SK-N-SH (cell line): Measurements from ENCODE around the gene KIF1A. TPM values are rescaled to one million over a fixed set of nuclear protein-coding genes. Genes with fewer than 3 reads are reported as not detected.

ENCODE experiments used
- CTCF ChIA-PET: fragments of 300-600, 350-600 bp; formaldehyde crosslinking; extraction: SDS; loops from one replicate; lab custom pipeline; 2021; lab: Yijun Ruan, JAX
- POLR2A ChIA-PET: fragments of 350-600 bp; sonication (Branson Sonifier 250); formaldehyde crosslinking; extraction: SDS; loops from one replicate; lab custom pipeline; 2020; ENCODE audit warnings: antibody characterized with exemption, inconsistent platforms; lab: Yijun Ruan, JAX
- DNase-seq: peaks from one replicate; pipeline ENCODE4 v3.0.0; 2012
- H2AFZ ChIP-seq: fragments of 200-600 bp; sonication (generic); 2 replicates; pipeline ENCODE4 v1.8.1; 2016; ENCODE audit warnings: antibody characterized with exemption, mild to moderate bottlenecking, low read depth
- H3F3A ChIP-seq: fragments of 200-600 bp; sonication (generic); replicated peaks from 2 replicates; pipeline ENCODE3; 2016; ENCODE audit warnings: antibody characterized with exemption, mild to moderate bottlenecking; ENCODE audit not compliant: insufficient read depth
- H3K27ac ChIP-seq, 2 experiments: fragments of 200-500 bp in 1 of 2; fragments of 200-600 bp in 1 of 2; sonication (Bioruptor generic) in 1 of 2; sonication (generic), shearing (Covaris generic) in 1 of 2; 2 replicates each; pipeline versions ENCODE4 v1.5.1 to v1.6.1; 2014 to 2016; ENCODE audit warnings: low read depth in 2 of 2, inconsistent platforms in 1 of 2, low read length in 1 of 2, mild to moderate bottlenecking in 1 of 2, mixed read lengths in 1 of 2
- H3K27me3 ChIP-seq: fragments of 200-600 bp; sonication (generic), shearing (Covaris generic); 2 replicates; pipeline ENCODE4 v1.6.1; 2016; ENCODE audit warnings: mixed run types; ENCODE audit not compliant: insufficient read depth
- H3K36me3 ChIP-seq, 2 experiments: fragments of 200-500 bp in 1 of 2; fragments of 200-600 bp in 1 of 2; sonication (Bioruptor generic) in 1 of 2; sonication (generic) in 1 of 2; replicated peaks in 1 of 2; 2 replicates each; pipeline versions ENCODE3 to v1.5.1; 2014 to 2016; ENCODE audit warnings: low read length in 1 of 2, mild to moderate bottlenecking in 1 of 2; ENCODE audit not compliant: insufficient read depth in 2 of 2, control insufficient read depth in 1 of 2
- H3K4me1 ChIP-seq, 2 experiments: fragments of 200-500 bp in 1 of 2; fragments of 200-600 bp in 1 of 2; sonication (Bioruptor generic) in 1 of 2; sonication (generic), shearing (Covaris generic) in 1 of 2; 2 replicates each; pipeline versions ENCODE4 v1.5.1 to v1.6.1; 2014 to 2016; ENCODE audit warnings: low read depth in 1 of 2, low read length in 1 of 2, mixed run types in 1 of 2; ENCODE audit not compliant: insufficient read depth in 2 of 2, control insufficient read depth in 1 of 2
- H3K4me2 ChIP-seq: fragments of 200-600 bp; sonication (generic), shearing (Covaris generic); 2 replicates; pipeline ENCODE4 v1.6.1; 2017; ENCODE audit warnings: mixed run types
- H3K4me3 ChIP-seq, 2 experiments: fragments of 200-500 bp in 1 of 2; fragments of 200-600 bp in 1 of 2; sonication (Bioruptor generic) in 1 of 2; sonication (generic), shearing (Covaris generic) in 1 of 2; 2 replicates each; pipeline versions ENCODE4 v1.5.1 to v1.8.1; 2014 to 2016; ENCODE audit warnings: low read depth in 2 of 2, inconsistent platforms in 1 of 2, low read length in 1 of 2, mild to moderate bottlenecking in 1 of 2, mixed read lengths in 1 of 2, moderate library complexity in 1 of 2
- H3K79me2 ChIP-seq: fragments of 200-600 bp; sonication (generic); 2 replicates; pipeline ENCODE4 v1.8.1; 2017; ENCODE audit warnings: mild to moderate bottlenecking; ENCODE audit not compliant: insufficient read depth
- H3K9ac ChIP-seq: fragments of 200-600 bp; sonication (generic); 2 replicates; pipeline ENCODE4 v1.6.1; 2017; ENCODE audit warnings: mixed run types
- H3K9me2 ChIP-seq: fragments of 200-600 bp; sonication (generic); 2 replicates; pipeline ENCODE4 v1.6.1; 2017; ENCODE audit warnings: mixed run types
- H3K9me3 ChIP-seq: fragments of 200-600 bp; sonication (generic); 2 replicates; pipeline ENCODE4 v1.6.1; 2017; ENCODE audit warnings: mixed run types, mild to moderate bottlenecking, moderate library complexity
- H4K20me1 ChIP-seq: fragments of 200-600 bp; sonication (generic); 2 replicates; pipeline ENCODE4 v1.6.1; 2017; ENCODE audit warnings: mild to moderate bottlenecking, mixed run types; ENCODE audit not compliant: insufficient read depth
- CHD2 ChIP-seq: fragments of 150-350 bp; IDR thresholded peaks from 2 replicates; pipeline ENCODE4 v1.6.1; 2018; ENCODE audit warnings: low read length; ENCODE audit not compliant: partially characterized antibody
- CTCF ChIP-seq: fragments of 200-600 bp; sonication (generic); IDR thresholded peaks from 2 replicates; pipeline ENCODE4 v1.6.1; 2017; ENCODE audit warnings: antibody characterized with exemption, mild to moderate bottlenecking, moderate library complexity
- EP300 ChIP-seq, 2 experiments: IDR thresholded peaks; 2 replicates each; pipeline versions ENCODE4 v1.4.0 to v1.6.1; 2012; ENCODE audit warnings: borderline replicate concordance in 1 of 2, low read depth in 1 of 2, low read length in 1 of 2
- EZH2phosphoT487 ChIP-seq: fragments of 200-600 bp; sonication (generic); IDR thresholded peaks from 2 replicates; pipeline ENCODE4 v1.6.1; 2017; ENCODE audit warnings: low read depth, mixed run types, mild to moderate bottlenecking, antibody characterized with exemption, moderate library complexity, borderline replicate concordance
- FOSL2 ChIP-seq: IDR thresholded peaks from 2 replicates; pipeline ENCODE4 v1.4.0; 2012; ENCODE audit warnings: low read depth, mild to moderate bottlenecking, moderate library complexity, borderline replicate concordance
- FOXJ3 ChIP-seq: sonication (generic); formaldehyde crosslinking; IDR thresholded peaks from 2 replicates; pipeline ENCODE4 v1.5.1; 2020; ENCODE audit warnings: mild to moderate bottlenecking, missing genetic modification reagents
- FOXM1 ChIP-seq: IDR thresholded peaks from 2 replicates; pipeline ENCODE4 v1.4.0; 2012; ENCODE audit warnings: low read depth, mild to moderate bottlenecking
- MXI1 ChIP-seq: IDR thresholded peaks from 2 replicates; pipeline ENCODE4 v1.6.1; 2012; ENCODE audit warnings: mild to moderate bottlenecking, low read depth, low read length, improper control_type of control experiment
- NFIC ChIP-seq: IDR thresholded peaks from 2 replicates; pipeline ENCODE4 v1.4.0; 2012; ENCODE audit warnings: borderline replicate concordance
- PBX3 ChIP-seq: IDR thresholded peaks from 2 replicates; pipeline ENCODE4; 2012
- POLR2AphosphoS5 ChIP-seq: IDR thresholded peaks from 2 replicates; pipeline ENCODE4 v1.6.1; 2012; ENCODE audit warnings: low read depth, low read length
- ZBTB33 ChIP-seq: IDR thresholded peaks from 2 replicates; pipeline ENCODE4 v1.4.0; 2012; ENCODE audit warnings: low read depth, borderline replicate concordance
- WGBS: methylation state at CpG from one replicate; pipeline ENCODE4 v1.1.6; 2017; ENCODE audit warnings: low lambda C conversion rate; 5-methylcytosine and 5-hydroxymethylcytosine counted together
- polyA plus RNA-seq, 3 experiments: library from polyadenylated mRNA; depleted of rRNA; stranded (reverse); fragments of >200 nt; gene quantifications; 2 replicates each; pipeline ENCODE4 v1.2.3, GENCODE V29; 2012
- TF ChIP-seq, protein P1 (sequence below): IDR thresholded peaks from 2 replicates; pipeline ENCODE4 v1.4.0; 2012; ENCODE audit warnings: low read depth

Gene KIF1A
- polyA plus RNA-seq, 1 of the 3 experiments (the other 2 are of a cell fraction), result 0.21 TPM

DNA sequence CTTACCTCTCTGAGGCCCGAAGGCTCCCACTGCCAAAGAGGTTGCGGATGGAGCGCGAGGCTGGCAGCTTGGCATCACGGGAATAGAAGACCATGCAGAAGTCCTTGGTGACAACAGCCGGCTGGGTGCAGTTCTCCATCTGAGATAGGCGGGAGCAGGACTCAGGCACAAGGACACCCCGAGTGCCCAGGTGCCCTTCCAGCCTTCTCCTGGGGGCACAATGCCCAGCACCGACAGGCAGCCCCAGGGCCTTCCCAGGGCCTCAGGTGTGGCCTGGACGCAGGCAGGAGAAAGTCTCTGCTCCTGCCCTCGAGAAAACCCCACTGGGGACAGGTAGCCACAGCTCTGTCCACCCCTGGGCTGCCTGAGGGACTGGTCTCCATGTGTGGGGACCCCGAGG lies 94.8 kb downstream of the KIF1A start (continued):
- no peak for TF ChIP-seq CHD2
- no peak for TF ChIP-seq PBX3
- TF ChIP-seq POLR2AphosphoS5, result no peak
- no peak for TF ChIP-seq EZH2phosphoT487
- TF ChIP-seq FOSL2, result no peak

DNA sequence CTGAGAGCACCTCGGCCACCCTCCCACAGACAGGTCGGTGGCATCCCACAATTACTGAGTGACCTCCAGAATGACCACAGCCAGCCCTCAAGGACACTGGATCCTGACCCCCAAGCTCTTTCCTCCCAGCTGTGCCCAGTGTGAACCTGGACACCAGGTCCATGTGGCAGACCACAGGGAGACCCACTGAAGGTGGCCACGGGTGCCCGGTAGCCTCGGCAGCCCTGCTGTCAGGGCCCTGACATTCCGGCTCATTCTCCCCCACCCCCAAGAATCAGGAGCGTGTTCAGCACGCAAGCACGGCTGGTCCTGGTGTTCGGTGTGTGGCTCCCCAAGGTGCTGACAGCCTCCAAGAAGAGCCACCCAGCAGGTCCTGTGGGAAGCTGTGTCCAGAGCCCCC lies 95.6 kb downstream of the KIF1A start:
- peaks cover 0 to 20% of the 10 kb centered on the region in 2 experiments; a peak in 1 of 4 replicates for H3K4me1 ChIP-seq

DNA sequence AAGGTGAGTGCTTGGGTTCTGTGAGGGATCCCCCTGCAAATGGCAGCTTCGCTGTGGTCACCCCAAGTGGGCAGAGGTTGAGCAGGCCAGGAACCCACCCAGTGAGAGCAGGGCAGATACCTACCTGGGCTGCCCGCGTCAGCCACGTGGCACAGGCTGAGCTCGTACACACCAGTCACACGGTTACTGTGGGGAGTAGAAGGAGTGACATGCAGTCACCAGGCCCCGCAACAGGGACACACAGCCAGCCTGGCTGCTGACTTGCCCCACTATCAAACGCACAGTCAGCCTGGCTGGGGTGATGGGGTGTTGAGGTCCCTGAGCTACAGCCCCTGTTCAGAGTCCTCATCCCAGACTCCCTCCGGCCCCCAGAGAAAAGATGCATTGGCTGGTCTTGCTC lies 96.2 kb downstream of the KIF1A start:
- H3K4me3 ChIP-seq, result no peak overlapping the region
- H3K9me2 ChIP-seq, result no peaks in the 10 kb centered on the region
- H2AFZ ChIP-seq, result no peak overlapping the region
- no peaks in the 10 kb centered on the region for H4K20me1 ChIP-seq
- H3K9ac ChIP-seq, result no peak overlapping the region
- no peak for DNase-seq
- H3K4me1 ChIP-seq, result peaks cover 0 to 14% of the 10 kb centered on the region in 2 experiments; a peak in 1 of 4 replicates
- H3K36me3 ChIP-seq, result no peaks in the 10 kb centered on the region
- no peaks in the 10 kb centered on the region for H3K79me2 ChIP-seq
- 33% methylated on average over 1 of the region's 9 CpGs for WGBS
- ChIA-PET POLR2A (no interaction called here), CTCF (interaction anchor here (2.1 to 2.9 kb wide), 2 partner anchors 8 to 117 kb away, joined by 8 to 9 read pairs; no protein-coding TSS in a partner anchor)
- no peaks in the 10 kb centered on the region for H3F3A ChIP-seq
- H3K9me3 ChIP-seq, result no peaks in the 10 kb centered on the region
- H3K4me2 ChIP-seq, result no peak overlapping the region
- no peaks in the 10 kb centered on the region for H3K27me3 ChIP-seq
- H3K27ac ChIP-seq, result no peak overlapping the region
- TF ChIP-seq FOXJ3 (CRISPR knock-in tag), result no peak
- TF ChIP-seq FOXM1, result no peak
- no peak for TF ChIP-seq CHD2
- TF ChIP-seq, protein P1, sequence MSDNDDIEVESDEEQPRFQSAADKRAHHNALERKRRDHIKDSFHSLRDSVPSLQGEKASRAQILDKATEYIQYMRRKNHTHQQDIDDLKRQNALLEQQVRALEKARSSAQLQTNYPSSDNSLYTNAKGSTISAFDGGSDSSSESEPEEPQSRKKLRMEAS, result no peak
- TF ChIP-seq EP300 (IDR thresholded peaks at IDR 0.05; ENCODE audit: borderline replicate concordance in 1 of 2, low read depth in 1 of 2, low read length in 1 of 2), result no peak
- no peak for TF ChIP-seq CTCF
- no peak for TF ChIP-seq ZBTB33
- no peak for TF ChIP-seq MXI1

More for the DNA sequence above, 95.6 kb downstream of the KIF1A start:
- Histone ChIP-seq H3K79me2 (no peaks in the 10 kb centered on the region), H3K4me3 (no peak overlapping the region), H3K4me2 (no peak overlapping the region), H3K9me3 (no peaks in the 10 kb centered on the region), H3K9me2 (no peaks in the 10 kb centered on the region), H2AFZ (no peak overlapping the region), H3K9ac (no peak overlapping the region), H4K20me1 (no peaks in the 10 kb centered on the region), H3K27me3 (no peaks in the 10 kb centered on the region), H3K36me3 (no peaks in the 10 kb centered on the region), H3K27ac (no peak overlapping the region), H3F3A (no peaks in the 10 kb centered on the region)
- DNase-seq, result no peak
- CTCF ChIA-PET, result interaction anchor here (2.1 to 2.9 kb wide), 2 partner anchors 9 to 116 kb away, joined by 8 to 9 read pairs; no protein-coding TSS in a partner anchor
- TF ChIP-seq NFIC (no peak), MXI1 (no peak)
- POLR2A ChIA-PET, result no interaction called here
- 59% methylated on average over 2 of the region's 10 CpGs for WGBS
